CD4-positive, alpha-beta T cell treated with Interleukin-1 beta for 1 hour (primary cell): ENCODE results near the gene EIF3J.

Source experiments
- DNase-seq, 2 donors: peaks; one replicate each; pipeline ENCODE4 v3.0.0-alpha.2; 2020 to 2022

The EIF3J gene

DNA sequence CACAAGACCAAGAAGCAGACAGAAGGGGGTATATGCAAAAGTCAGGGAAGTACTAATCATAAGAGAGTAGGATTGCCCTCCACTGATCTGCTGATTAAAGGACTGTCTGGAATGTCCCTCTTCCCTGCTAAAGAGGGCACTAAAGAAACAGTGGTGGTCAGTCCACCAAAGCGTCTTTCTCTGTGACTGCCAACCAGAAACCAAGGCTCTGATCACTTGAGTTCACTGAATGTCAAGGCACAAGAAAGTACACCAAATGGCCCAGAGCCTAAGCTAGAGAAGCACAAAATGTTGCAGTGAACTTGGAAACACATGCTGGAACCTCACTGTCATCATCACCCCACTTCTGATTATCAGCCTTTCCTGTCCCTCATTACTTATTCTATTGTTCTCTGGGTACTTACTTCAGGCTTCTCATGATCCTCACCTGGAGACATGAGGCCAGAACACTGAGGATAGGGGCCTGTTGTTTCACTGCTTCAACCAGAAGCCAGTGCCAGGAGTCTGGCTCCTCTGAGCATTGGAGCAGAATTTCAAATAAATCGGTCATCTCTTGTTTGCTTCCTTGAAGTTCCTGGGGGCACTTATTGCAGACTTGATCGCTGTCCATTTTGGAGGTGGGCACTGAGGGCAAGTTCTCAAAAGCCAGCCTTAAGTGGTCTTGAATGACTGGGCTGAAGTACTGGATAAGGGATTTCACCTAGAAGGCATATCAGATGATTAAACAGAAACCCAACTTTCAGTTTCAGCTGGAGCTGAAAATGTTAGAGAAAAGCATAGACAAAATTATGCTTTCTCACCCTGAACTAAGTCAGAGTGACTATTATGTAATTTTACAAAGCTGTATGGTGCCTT is 58.9 kb downstream of the EIF3J start:
- DNase-seq = no peak

DNA sequence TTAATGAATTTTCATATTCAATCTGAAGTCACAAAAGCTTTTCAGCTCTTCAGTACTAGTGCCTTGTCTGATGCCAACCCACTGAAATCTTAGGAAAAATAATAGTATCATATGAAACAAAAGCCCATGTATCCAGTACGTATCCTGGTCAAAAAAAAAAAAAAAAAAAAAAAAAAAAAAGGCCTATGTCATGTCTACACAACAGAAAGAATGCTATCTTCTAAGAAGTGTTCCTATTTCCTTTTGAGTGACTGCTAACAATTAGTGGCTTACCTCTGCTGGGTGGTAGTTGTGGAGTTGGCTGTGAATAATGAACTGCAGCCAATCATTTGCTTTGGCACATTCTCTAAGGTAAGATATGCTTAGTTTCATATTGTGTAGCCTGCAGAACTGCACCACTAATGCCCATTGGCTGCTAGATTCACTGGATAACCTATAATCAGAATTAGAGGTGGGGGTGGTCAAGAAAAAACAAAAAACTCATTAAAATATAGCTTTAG is 59.6 kb downstream of the EIF3J start:
- no peak for DNase-seq

DNA sequence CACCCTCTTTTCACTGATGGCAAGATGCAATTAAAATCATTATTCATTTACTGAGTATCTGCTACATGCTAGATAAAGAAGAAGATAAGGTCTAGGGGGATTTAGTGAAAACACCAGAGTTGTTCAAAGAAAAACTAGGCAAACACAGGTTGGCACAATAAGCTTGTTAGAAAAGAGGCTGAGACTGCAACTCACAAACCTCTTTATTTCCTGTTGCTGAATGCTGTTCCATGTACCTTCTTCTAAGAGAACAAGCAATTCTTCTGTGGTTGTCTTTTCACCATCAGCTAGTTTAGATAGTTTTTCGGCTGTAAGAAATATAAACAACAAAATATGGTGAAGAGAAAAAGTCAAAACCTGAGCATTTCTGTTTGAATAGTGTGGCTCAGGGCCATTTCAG is 61.1 kb downstream of the EIF3J start:
- no peak for DNase-seq

DNA sequence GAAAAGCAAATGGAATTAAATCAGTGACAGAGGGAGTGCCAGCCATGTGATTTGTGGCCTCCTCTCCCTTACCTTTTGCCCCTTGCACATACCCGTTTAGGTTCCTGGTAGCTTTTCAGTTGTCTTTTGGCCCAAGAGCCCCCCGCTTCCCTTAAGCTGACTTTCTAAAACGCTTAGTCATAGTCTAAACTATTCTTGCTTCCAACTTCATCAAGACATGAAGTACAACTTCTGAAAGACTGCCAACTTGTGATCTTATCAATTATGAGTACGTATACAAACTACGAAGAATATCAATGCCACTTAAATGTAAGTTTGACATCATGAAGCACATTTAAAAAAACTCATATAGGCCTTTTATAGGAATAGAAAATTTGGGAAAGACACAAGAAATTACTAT is 61.9 kb downstream of the EIF3J start:
- no peak for DNase-seq

DNA sequence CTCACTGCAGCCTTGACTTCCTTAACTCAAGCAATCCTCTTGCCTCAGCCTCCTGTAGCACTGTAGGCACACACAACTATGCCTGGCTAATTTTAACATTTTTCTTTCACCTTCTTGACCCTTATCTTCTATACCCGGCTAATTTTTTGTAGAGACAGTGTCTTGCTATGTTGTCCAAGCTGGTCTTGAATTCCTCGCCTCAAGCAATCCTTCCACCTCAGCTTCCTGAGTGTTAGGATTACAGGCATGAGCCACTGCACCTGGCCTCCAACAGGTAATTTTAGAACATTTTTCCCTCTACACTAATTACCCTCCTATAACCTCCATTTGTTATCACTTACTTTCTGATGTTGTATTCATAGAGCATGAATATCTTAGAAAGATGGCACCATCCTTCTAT is 66.2 kb downstream of the EIF3J start:
- no peak for DNase-seq

DNA sequence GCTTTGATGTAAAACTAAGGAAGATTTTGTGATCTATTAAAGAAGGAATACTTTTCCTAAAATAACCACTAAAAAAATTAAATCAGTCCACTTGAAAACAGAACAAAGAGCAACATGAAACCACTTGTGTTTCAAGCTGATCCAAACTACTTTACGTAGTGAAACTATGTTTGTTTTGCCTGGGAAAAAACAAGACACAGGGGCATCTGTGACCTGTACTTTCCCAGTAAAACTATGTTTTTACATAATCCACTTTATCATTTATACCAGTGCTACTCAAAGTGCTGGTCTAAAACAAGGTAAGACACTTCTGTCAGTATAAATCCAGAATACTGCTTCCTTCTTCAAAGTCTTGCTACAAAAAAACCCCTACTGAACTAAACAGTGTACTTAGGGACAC is 69.8 kb downstream of the EIF3J start:
- no peak for DNase-seq
